Ovary (tissue), 10 donors: ENCODE measurements around the gene DERL2. TPM values are rescaled to one million over a fixed set of nuclear protein-coding genes. Genes with fewer than 3 reads are reported as not detected.

Experiments used
- DNase-seq, 5 donors: peaks; one replicate each; pipeline ENCODE4 v3.0.0-alpha.2; 2019 to 2020
- H3K27ac ChIP-seq, 2 donors: fragments of 200-600 bp; one replicate each; pipeline versions ENCODE4 v1.5.1 to v1.8.0; 2019 to 2022
- H3K27me3 ChIP-seq: fragments of 200-600 bp; one replicate; pipeline ENCODE4 v1.8.0; 2022
- H3K36me3 ChIP-seq: fragments of 200-600 bp; sonication (generic); one replicate; pipeline ENCODE4 v1.5.1; 2019
- H3K4me1 ChIP-seq: one replicate; pipeline ENCODE4 v1.8.1; 2013; ENCODE audit warnings: mild to moderate bottlenecking, moderate library complexity; ENCODE audit not compliant: insufficient read depth
- H3K4me3 ChIP-seq: fragments of 200-600 bp; sonication (generic); one replicate; pipeline ENCODE4 v1.5.1; 2017
- H3K9me3 ChIP-seq, 2 donors: fragments of 200-600 bp in 1 of 2; sonication (generic) in 1 of 2; one replicate each; pipeline versions ENCODE4 v1.5.1 to v1.8.1; 2013 to 2019; ENCODE audit warnings: mild to moderate bottlenecking in 1 of 2, moderate library complexity in 1 of 2
- CTCF ChIP-seq, 3 donors: fragments of 450-650 bp in 2 of 3; fragments of 200-600 bp in 1 of 3; IDR thresholded peaks; one replicate each; pipeline versions ENCODE4 v1.5.1 to v1.8.0; 2016 to 2022; ENCODE audit warnings: antibody characterized with exemption in 3 of 3, mild to moderate bottlenecking in 1 of 3
- EP300 ChIP-seq: sonication (generic); formaldehyde crosslinking; IDR thresholded peaks from one replicate; pipeline ENCODE4 v1.6.1; 2017; ENCODE audit warnings: antibody characterized with exemption
- POLR2A ChIP-seq: fragments of 450-650 bp; IDR thresholded peaks from one replicate; pipeline ENCODE4 v1.6.1; 2017; ENCODE audit warnings: antibody characterized with exemption, mild to moderate bottlenecking, moderate library complexity
- WGBS, 3 donors: extraction: QIAGEN DNeasy Blood & Tissue Kit in 1 of 3; methylation state at CpG; one replicate each; pipeline versions ENCODE4 v1.1.5 to v1.1.7; 2013 to 2017; 5-methylcytosine and 5-hydroxymethylcytosine counted together
- intact Hi-C, 4 donors: fragments of 100-400 bp; cut with DNase I; formaldehyde crosslinking; loops; one replicate each; pipeline versions ENCODE4 v1.11.0 to v1.15.1; 2022 to 2023
- long read RNA-seq, 3 donors: library from polyadenylated mRNA in 2 of 3; unstranded in 2 of 3; transcript quantifications; one replicate each; pipeline ENCODE4 v2.0.0 and lab custom pipeline, GENCODE V29; 2021 to 2026
- polyA plus RNA-seq, 2 donors: library from polyadenylated mRNA; stranded (reverse); fragments of 200-250 nt in 1 of 2; fragments of 350-450 nt in 1 of 2; fragmentation: Illumina TruSeq in 1 of 2; extraction: RNeasy Lipid Tissue Mini Kit (QIAGEN cat#74804) in 1 of 2; gene quantifications; one replicate each; pipeline ENCODE4 v1.2.3, GENCODE V29; 2013 to 2014
- total RNA-seq, 7 donors: library from RNA; depleted of rRNA in 2 of 7; stranded (reverse); fragments of >200 nt in 2 of 7; fragmentation: NEBNext Ultra II Directional in 3 of 7; extraction: Animal tissue kit (Norgen Biotek cat#: 25700) in 3 of 7; gene quantifications; one replicate each; pipeline versions ENCODE4 v1.1.0 to v1.2.4, GENCODE V29; 2016 to 2023
- donor health status: DM: no; HTN: no; CAD: no; lungs with moderate emphysema.
- donor health status: DM: no; HTN: no; CAD: no.
- donor health status: Bipolar disorder and iron deficiency.
- donor health status: DM: yes; HTN: yes; CAD: no.
- donor health status: DM: no; HTN: no; CAD: no.
- donor health status: DM: yes; HTN: yes; CAD: no.

Gene DERL2
- total RNA-seq (10 to 100 TPM; 15.1 to 68.6 (median 51.2) TPM), polyA plus RNA-seq (10 to 100 TPM; 35.4 to 57.3 TPM)
- long read RNA-seq, donor 1, full-length matches to known transcripts, result 57 of 85 reads
- long read RNA-seq, donor 1, partial matches to known transcripts, result 0 of 85 reads
- long read RNA-seq, donor 1, other reads (novel, unspliced or antisense), result 28 of 85 reads
- long read RNA-seq, donor 2, full-length matches to known transcripts, result 26 of 26 reads
- long read RNA-seq, donor 2, partial matches to known transcripts, result 0 of 26 reads
- long read RNA-seq, donor 2, other reads (novel, unspliced or antisense), result 0 of 26 reads
- long read RNA-seq, donor 3, full-length matches to known transcripts, result 50 of 74 reads
- long read RNA-seq, donor 3, partial matches to known transcripts, result 2 of 74 reads
- long read RNA-seq, donor 3, other reads (novel, unspliced or antisense), result 22 of 74 reads

- no peaks in the 10 kb centered on the region for H3K27me3 ChIP-seq
- 4 to 6% (median 5%) methylated on average over 27 to 29 of the region's 29 CpGs for WGBS, 3 donors
- intact Hi-C loops, result no loop called here
- H3K9me3 ChIP-seq, result no peaks in the 10 kb centered on the region
- no peaks in the 10 kb centered on the region for H3K36me3 ChIP-seq
- H3K4me1 ChIP-seq, result peaks cover 10% of the 10 kb centered on the region
- H3K27ac ChIP-seq, result peak within 1 kb of the TSS; percentile 96 to 99
- H3K4me3 ChIP-seq, result peak within 1 kb of the TSS; percentile 80
- no peak for TF ChIP-seq CTCF (IDR thresholded peaks at IDR 0.05)
- TF ChIP-seq POLR2A, result peak; percentile 42
- DNase-seq, result no peak
Measured at GRCh38 chr17:5485270-5486205, at the start of gene DERL2. Gene DERL2, minus strand, starts transcription at chr17:5486178. Its CDS starts 17 bp downstream, at chr17:5486161.

- Histone ChIP-seq H3K9me3 (no peaks in the 10 kb centered on the region), H3K27ac (no peak overlapping the region), H3K4me1 (no peaks in the 10 kb centered on the region), H3K27me3 (no peaks in the 10 kb centered on the region), H3K4me3 (no peak overlapping the region), H3K36me3 (no peaks in the 10 kb centered on the region)
- DNase-seq, result no peak
- no peak for TF ChIP-seq EP300
- TF ChIP-seq CTCF (IDR thresholded peaks at IDR 0.05), result no peak
- TF ChIP-seq POLR2A, result no peak
- intact Hi-C loops, result no loop called here
- 92 to 97% (median 94%) methylated on average over 2 of the region's 2 CpGs for WGBS, 3 donors
Measured at GRCh38 chr17:5535436-5535835, 49.5 kb upstream of the DERL2 start.

- WGBS, 3 donors, result 76 to 82% (median 76%) methylated on average over 18 of the region's 18 CpGs
- H3K27ac ChIP-seq, result no peak overlapping the region
- TF ChIP-seq POLR2A, result no peak
- no peak for TF ChIP-seq CTCF (IDR thresholded peaks at IDR 0.05)
- no peak for TF ChIP-seq EP300
Measured at GRCh38 chr17:5533486-5534315, 47.7 kb upstream of the DERL2 start.

GRCh38 chr17:5532581-5532980 lies 46.6 kb upstream of the DERL2 start:
- 74 to 90% (median 89%) methylated on average over 8 of the region's 8 CpGs for WGBS, 3 donors
- TF ChIP-seq CTCF (IDR thresholded peaks at IDR 0.05) (no peak), EP300 (no peak), POLR2A (no peak)

More at GRCh38 chr17:5533486-5534315, 47.7 kb upstream of the DERL2 start:
- DNase-seq, result no peak
- H3K9me3 ChIP-seq, result no peaks in the 10 kb centered on the region
- H3K27me3 ChIP-seq, result no peaks in the 10 kb centered on the region
- no peaks in the 10 kb centered on the region for H3K36me3 ChIP-seq
- no peak overlapping the region for H3K4me3 ChIP-seq
- intact Hi-C loops, result no loop called here
- no peaks in the 10 kb centered on the region for H3K4me1 ChIP-seq

More at GRCh38 chr17:5532581-5532980, 46.6 kb upstream of the DERL2 start:
- no peak for DNase-seq
- H3K9me3 ChIP-seq, result no peaks in the 10 kb centered on the region
- no peaks in the 10 kb centered on the region for H3K4me1 ChIP-seq
- H3K27me3 ChIP-seq, result no peaks in the 10 kb centered on the region
- H3K36me3 ChIP-seq, result no peaks in the 10 kb centered on the region
- no peak overlapping the region for H3K27ac ChIP-seq
- intact Hi-C loops, result no loop called here
- H3K4me3 ChIP-seq, result no peak overlapping the region
